ENCODE data around the gene SCAMP4. TPM values are rescaled to one million over a fixed set of nuclear protein-coding genes. Genes with fewer than 3 reads are reported as not detected.

The SCAMP4 gene
- total RNA-seq, 1 experiment from 2014 or later: 63.3 TPM

GRCh38 chr19:1882786-1883692 is 22.2 kb upstream of the SCAMP4 start:
- Histone ChIP-seq H3K4me1 (ENCODE audit: control insufficient read depth in 1 of 2, insufficient read depth in 2 of 2, low read length in 2 of 2) (peaks cover 10 to 30% of the 10 kb centered on the region in 2 experiments; a peak in 3 of 4 replicates), H3K79me2 (ENCODE audit: insufficient read depth, low read length) (peaks cover 44% of the 10 kb centered on the region), H3K9me3 (ENCODE audit: control insufficient read depth in 1 of 2, insufficient read depth in 1 of 2, low read depth in 1 of 2, low read length in 2 of 2) (no peaks in the 10 kb centered on the region), H4K20me1 (ENCODE audit: insufficient read depth) (no peaks in the 10 kb centered on the region), H3K27ac (ENCODE audit: low read depth, low read length) (no peak overlapping the region), H2AFZ (ENCODE audit: low read depth, low read length, poor library complexity, severe bottlenecking) (no peak overlapping the region), H3K27me3 (ENCODE audit: insufficient read depth, low read length) (no peaks in the 10 kb centered on the region), H3K9me2 (ENCODE audit: insufficient read depth) (no peaks in the 10 kb centered on the region), H3K4me3 (replicated peaks in 1 of 2; ENCODE audit: low read depth in 1 of 2, low read length in 2 of 2) (no peak overlapping the region; a peak in 1 of 4 replicates), H3K4me2 (ENCODE audit: low read length) (peak overlapping the region; percentile 94), H3K36me3 (ENCODE audit: control insufficient read depth in 1 of 2, insufficient read depth in 2 of 2, low read length in 2 of 2) (no peaks in the 10 kb centered on the region), H3K9ac (ENCODE audit: low read length) (peak overlapping the region; percentile 94)
- intact Hi-C loops (cut with micrococcal nuclease): no loop called here
- no peak for TF ChIP-seq TCF7L2 (IDR thresholded peaks at IDR 0.05; ENCODE audit: borderline replicate concordance, extremely low read depth, insufficient read depth, insufficient read length)
- no peak for TF ChIP-seq EZH2phosphoT487 (IDR thresholded peaks at IDR 0.05; ENCODE audit: borderline replicate concordance)
- no peak for TF ChIP-seq ZBTB33 (IDR thresholded peaks at IDR 0.05; ENCODE audit: extremely low read depth, insufficient replicate concordance, low read length)
- no peak for TF ChIP-seq REST (IDR thresholded peaks at IDR 0.05; ENCODE audit: low read depth)
- TF ChIP-seq SIN3A (IDR thresholded peaks at IDR 0.05; ENCODE audit: low read depth): no peak
- TF ChIP-seq CBX3 (IDR thresholded peaks at IDR 0.05; ENCODE audit: low read depth): no peak
- no peak for TF ChIP-seq EZH2 (IDR thresholded peaks at IDR 0.05)
- TF ChIP-seq POLR2A (IDR thresholded peaks at IDR 0.05; ENCODE audit: borderline replicate concordance, extremely low read depth, insufficient read depth, insufficient read length): no peak
- no peak for TF ChIP-seq JUND (IDR thresholded peaks at IDR 0.05)
- no peak for TF ChIP-seq ZNF274 (IDR thresholded peaks at IDR 0.05; ENCODE audit: low read depth, low read length)
- no peak for TF ChIP-seq POLR2AphosphoS5 (IDR thresholded peaks at IDR 0.05; ENCODE audit: low read depth, low read length)
- TF ChIP-seq CTCF (IDR thresholded peaks at IDR 0.05 in 2 of 3, conservative IDR thresholded peaks at IDR 0.05 in 1 of 3; ENCODE audit: borderline replicate concordance in 1 of 3, insufficient read depth in 1 of 3, low read depth in 2 of 3, low read length in 2 of 3): no peak
- TF ChIP-seq FOSL1 (IDR thresholded peaks at IDR 0.05; ENCODE audit: low read depth): no peak
- TF ChIP-seq CEBPB (IDR thresholded peaks at IDR 0.05; ENCODE audit: low read depth): no peak
- TF ChIP-seq ATF3 (IDR thresholded peaks at IDR 0.05): no peak
- TF ChIP-seq EGR1 (IDR thresholded peaks at IDR 0.05; ENCODE audit: low read depth): no peak
- no peak for ATAC-seq
- ChIA-PET POLR2A (no interaction called here), RAD21 (ENCODE audit: low non-redundant PET in 1 of 2, low total read pairs in 2 of 2, uncharacterized antibody in 2 of 2, unreplicated experiment in 2 of 2) (no interaction called here), CTCF (no interaction called here)
- BruUV-seq (replicated peaks): no TSS peak
- no peak for DNase-seq (ENCODE audit: low read depth, low spot score)

All from HCT116 (cell line).